K562 (cell line): ENCODE results near the gene HBQ1. TPM values are rescaled to one million over a fixed set of nuclear protein-coding genes. Genes with fewer than 3 reads are reported as not detected.

ENCODE experiments used
- ATF2 ChIP-seq: sonication (generic); formaldehyde crosslinking; IDR thresholded peaks from 2 replicates; pipeline ENCODE4 v1.8.1; 2022; ENCODE audit warnings: missing genetic modification reagents
- BRD4 ChIP-seq: fragments of 200-600 bp; sonication (generic); IDR thresholded peaks from 2 replicates; pipeline ENCODE4 v1.6.1; 2017; ENCODE audit warnings: inconsistent platforms
- FOXA3 ChIP-seq, 2 experiments: fragments of 450-650 bp in 1 of 2; sonication (generic) in 1 of 2; formaldehyde crosslinking; IDR thresholded peaks in 1 of 2; conservative IDR thresholded peaks in 1 of 2; 2 replicates each; pipeline versions ENCODE4 v1.4.0 to v1.8.0; 2020 to 2022; ENCODE audit warnings: mild to moderate bottlenecking in 2 of 2, missing genetic modification reagents in 1 of 2
- GABPB1 ChIP-seq: sonication (generic); formaldehyde crosslinking; IDR thresholded peaks from 2 replicates; pipeline ENCODE4 v1.8.0; 2022; ENCODE audit warnings: mild to moderate bottlenecking, missing genetic modification reagents
- HCFC1 ChIP-seq: IDR thresholded peaks from 2 replicates; pipeline ENCODE4 v1.6.1; 2012; ENCODE audit warnings: low read depth, low read length, improper control_type of control experiment
- MBD1 ChIP-seq: fragments of 250-450 bp; sonication (Bioruptor Pico); IDR thresholded peaks from 2 replicates; pipeline ENCODE4 v1.8.0; 2022; ENCODE audit warnings: inconsistent platforms
- MBD2 ChIP-seq: sonication (generic); IDR thresholded peaks from 2 replicates; pipeline ENCODE4 v1.6.1; 2016; ENCODE audit warnings: low read depth, borderline replicate concordance
- MNT ChIP-seq, 2 experiments: fragments of 450-650 bp; conservative IDR thresholded peaks; 2 replicates each; pipeline ENCODE4 v1.6.1; 2017; ENCODE audit warnings: mild to moderate bottlenecking in 2 of 2, moderate library complexity in 2 of 2
- PBX2 ChIP-seq, 2 experiments: IDR thresholded peaks in 1 of 2; conservative IDR thresholded peaks in 1 of 2; 2 replicates each; pipeline ENCODE4 v1.6.1; 2016; ENCODE audit warnings: low read depth in 2 of 2, mild to moderate bottlenecking in 1 of 2, missing compliant biosample characterization in 1 of 2, missing genetic modification characterization in 1 of 2, moderate library complexity in 1 of 2
- TRIM25 ChIP-seq: fragments of 450-650 bp; IDR thresholded peaks from 2 replicates; pipeline ENCODE4 v1.7.0; 2016; ENCODE audit warnings: borderline replicate concordance
- ZNF212 ChIP-seq: fragments of 450-650 bp; formaldehyde crosslinking; IDR thresholded peaks from 2 replicates; pipeline ENCODE4 v1.4.0; 2020; ENCODE audit warnings: mild to moderate bottlenecking
- ZNF551 ChIP-seq: fragments of 250-450 bp; sonication (Bioruptor Pico); IDR thresholded peaks from 2 replicates; pipeline ENCODE4 v1.5.0; 2021; ENCODE audit warnings: mild to moderate bottlenecking, moderate library complexity
- ZNF778 ChIP-seq: fragments of 450-650 bp; formaldehyde crosslinking; IDR thresholded peaks from 2 replicates; pipeline ENCODE4 v1.4.0; 2020; ENCODE audit warnings: mild to moderate bottlenecking, moderate library complexity
- polyA plus RNA-seq, 8 experiments: library from polyadenylated mRNA; depleted of rRNA in 4 of 8; stranded (reverse) in 5 of 8; unstranded in 3 of 8; fragments of >200 nt; fragmentation: Nextera tagmentation in 2 of 8; fragmentation: Illumina TruSeq in 1 of 8; extraction: Ambion mirVana in 2 of 8; extraction: Trizol in 1 of 8; gene quantifications; 2 replicates each; pipeline versions ENCODE4 v1.2.1 to v1.2.3, GENCODE V29; 2011 to 2014; ENCODE audit warnings: inconsistent platforms in 1 of 8, missing spikeins in 1 of 8
- total RNA-seq, 7 experiments: library from RNA; depleted of rRNA in 6 of 7; stranded (reverse); fragments of >200 nt in 6 of 7; fragmentation: Illumina TruSeq in 2 of 7; extraction: Trizol in 2 of 7; gene quantifications; 2 replicates each; pipeline versions ENCODE4 v1.2.1 to v1.2.3, GENCODE V29; 2011 to 2021; ENCODE audit warnings: low replicate concordance in 1 of 7

Gene HBQ1
- total and polyA plus RNA-seq, 9 of the 15 experiments (the other 6 are each of a cell fraction or from before 2014, with no cell fraction given), result 2.3 to 190 (median 19.8) TPM

GRCh38 chr16:164827-165538, 15.3 kb upstream of the HBQ1 start (continued):
- TF ChIP-seq MBD1 (CRISPR knock-in tag) (0 out of 2 replicates have a peak, but pooled peaks have one; percentile 58), GABPB1 (no peak), BRD4 (no peak), FOXA3 (CRISPR knock-in tag; conservative IDR thresholded peaks at IDR 0.05 in 1 of 2, IDR thresholded peaks at IDR 0.05 in 1 of 2) (no peak), HCFC1 (no peak), PBX2 (CRISPR knock-in tag; IDR thresholded peaks at IDR 0.05; ENCODE audit: low read depth) (no peak), PBX2 (tag; conservative IDR thresholded peaks at IDR 0.05; ENCODE audit: low read depth) (no peak), ZNF778 (CRISPR knock-in tag) (no peak), TRIM25 (no peak), MBD2 (no peak), ATF2 (CRISPR knock-in tag) (no peak), ZNF551 (no peak), MNT (conservative IDR thresholded peaks at IDR 0.05) (no peak), ZNF212 (no peak)
